HL-60/S4 treated with retinoic acid at 250 ng/mL for 4 days and 3 days (cell line): ENCODE measurements around the gene SLC22A14.
"Not testable (repeated sequence)": the region's sequence is repeated elsewhere in the genome, so short reads cannot be mapped to it uniquely, and the experiment has no call there.

ENCODE experiments used
- in situ Hi-C: fragments of 300-500 bp; cut with MboI; formaldehyde crosslinking; loops from 2 replicates; pipeline ENCODE4 v1.7.0; 2022; ENCODE audit warnings: low sequenced_read_pairs

The SLC22A14 gene, protein sequence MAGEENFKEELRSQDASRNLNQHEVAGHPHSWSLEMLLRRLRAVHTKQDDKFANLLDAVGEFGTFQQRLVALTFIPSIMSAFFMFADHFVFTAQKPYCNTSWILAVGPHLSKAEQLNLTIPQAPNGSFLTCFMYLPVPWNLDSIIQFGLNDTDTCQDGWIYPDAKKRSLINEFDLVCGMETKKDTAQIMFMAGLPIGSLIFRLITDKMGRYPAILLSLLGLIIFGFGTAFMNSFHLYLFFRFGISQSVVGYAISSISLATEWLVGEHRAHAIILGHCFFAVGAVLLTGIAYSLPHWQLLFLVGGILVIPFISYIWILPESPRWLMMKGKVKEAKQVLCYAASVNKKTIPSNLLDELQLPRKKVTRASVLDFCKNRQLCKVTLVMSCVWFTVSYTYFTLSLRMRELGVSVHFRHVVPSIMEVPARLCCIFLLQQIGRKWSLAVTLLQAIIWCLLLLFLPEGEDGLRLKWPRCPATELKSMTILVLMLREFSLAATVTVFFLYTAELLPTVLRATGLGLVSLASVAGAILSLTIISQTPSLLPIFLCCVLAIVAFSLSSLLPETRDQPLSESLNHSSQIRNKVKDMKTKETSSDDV

DNA sequence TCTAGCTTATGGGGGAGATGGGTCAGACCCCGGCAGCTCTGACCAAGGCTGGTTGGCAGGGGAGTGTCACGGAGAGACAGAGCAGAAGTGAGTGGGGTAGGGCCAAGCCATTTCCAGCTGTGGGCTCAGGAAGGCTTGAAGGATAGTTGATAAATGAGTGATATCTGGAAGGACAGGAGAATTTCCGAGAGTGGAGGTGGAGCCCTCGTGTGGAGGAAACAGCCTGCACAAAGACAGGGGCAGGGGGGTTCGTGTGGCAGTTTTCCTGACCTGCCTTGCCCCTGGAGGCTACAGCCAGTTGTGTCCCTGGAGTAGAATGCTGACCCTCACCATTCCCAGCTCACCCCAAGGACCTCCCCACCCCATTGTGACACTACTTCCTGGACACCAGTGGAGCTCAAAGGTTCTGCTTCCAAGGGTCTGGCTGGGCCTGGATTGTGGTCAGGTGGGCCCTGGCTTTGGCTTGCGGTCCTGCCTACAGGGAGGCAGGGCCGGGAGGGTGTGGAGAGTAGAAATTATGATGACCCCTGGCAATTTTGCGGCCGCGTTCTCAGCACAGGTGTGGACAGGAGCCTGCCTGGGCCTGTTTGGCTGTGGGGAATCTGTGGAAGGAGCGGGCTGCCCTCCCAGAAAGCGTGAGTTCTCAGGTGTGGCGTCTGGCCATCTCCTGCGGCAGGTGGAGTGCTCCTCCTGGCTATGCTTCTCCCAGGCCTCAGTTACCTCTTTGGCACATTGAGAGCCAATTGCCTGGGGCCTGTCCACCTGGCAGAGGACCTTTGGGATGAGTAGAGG is at the start of gene SLC22A14:
TSS of gene SLC22A14 (plus strand) at position 400 of the 792 bp plus-strand sequence. CDS start 23,733 bp downstream, outside the sequence.
- in situ Hi-C loops: no loop called here

DNA sequence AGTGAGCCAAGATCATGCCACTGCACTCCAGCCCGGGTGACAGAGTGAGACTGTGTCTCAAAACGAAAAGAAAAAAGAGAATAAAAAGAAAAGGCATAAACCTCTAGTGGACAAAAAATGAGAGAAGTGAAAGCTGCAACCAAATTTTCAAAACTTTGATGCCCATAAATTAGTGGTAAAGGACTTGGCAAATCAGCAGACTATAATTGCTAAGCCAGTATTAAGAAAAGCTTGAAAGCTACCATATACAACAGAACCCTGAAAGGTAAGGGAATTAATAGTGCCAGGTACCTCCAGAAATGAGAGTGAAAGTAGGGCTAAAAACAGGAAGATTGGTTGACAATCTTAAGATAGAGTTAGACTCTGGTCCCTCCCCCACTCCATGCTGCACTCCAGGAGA is 49.4 kb upstream of the SLC22A14 start:
- in situ Hi-C loops: no loop called here

DNA sequence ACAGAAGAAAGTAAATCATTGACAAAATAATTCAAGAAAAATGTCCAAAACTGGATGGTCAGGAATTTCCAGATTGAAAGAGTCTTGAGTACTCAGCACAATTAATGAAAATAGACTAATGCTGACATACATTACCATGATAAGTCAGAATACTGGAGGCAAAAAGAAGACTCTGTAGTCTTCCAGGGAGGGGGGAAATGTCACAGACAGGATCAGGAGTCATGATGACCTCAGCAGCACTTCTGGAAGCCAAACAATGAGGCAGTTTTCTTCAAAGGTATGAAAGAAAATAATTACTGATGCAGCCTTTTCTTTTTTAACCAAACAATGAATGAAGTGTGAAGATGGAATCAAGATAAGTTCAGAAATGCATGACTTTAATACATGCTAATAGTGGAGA is 46.6 kb upstream of the SLC22A14 start:
- in situ Hi-C loops: no loop called here

DNA sequence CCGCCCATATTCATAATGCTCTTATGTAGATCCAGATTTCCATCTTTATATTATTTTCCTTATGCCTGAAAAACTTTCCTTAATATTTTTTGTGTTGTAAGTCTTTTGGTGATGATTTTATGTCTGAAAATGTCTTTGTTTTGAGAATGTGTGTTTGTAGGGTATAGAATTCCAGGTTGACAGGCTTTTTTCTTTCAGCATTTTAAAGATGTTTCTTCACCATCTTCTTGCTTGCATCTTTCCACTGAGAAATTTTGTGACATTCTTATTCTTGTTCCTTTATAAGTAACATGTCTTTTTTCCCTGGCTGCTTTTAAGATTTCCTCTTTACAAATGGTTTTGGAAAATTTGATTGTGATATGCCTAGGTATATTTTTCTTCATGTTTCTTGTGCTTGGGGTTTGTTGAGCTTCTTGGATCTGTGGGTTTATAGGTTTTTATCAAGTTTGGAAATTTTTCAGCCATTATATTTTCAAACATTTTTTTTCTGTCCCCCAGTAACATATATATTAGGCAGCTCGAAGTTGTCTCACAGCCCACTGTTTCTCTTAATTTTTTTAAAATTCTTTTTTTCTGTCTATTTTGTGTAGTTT is 43.6 kb upstream of the SLC22A14 start:
- in situ Hi-C loops: no loop called here

DNA sequence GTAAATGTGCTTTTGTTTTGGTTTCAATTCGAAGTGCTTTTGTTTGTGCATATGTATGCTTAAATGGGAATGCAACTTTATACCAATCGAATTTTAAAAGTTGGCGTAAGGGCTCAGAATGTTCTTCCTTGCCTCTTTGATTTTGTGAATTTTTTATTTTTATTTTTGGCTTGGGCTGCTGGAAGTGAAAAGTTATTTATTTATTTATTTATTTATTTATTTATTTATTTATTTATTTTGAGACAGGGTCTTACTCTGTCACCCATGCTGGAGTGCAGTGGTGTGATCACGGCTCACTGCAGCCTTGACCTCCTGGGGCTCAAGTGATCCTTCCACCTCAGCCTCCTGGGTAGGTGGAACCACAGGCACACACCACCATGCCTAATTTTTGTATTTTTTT is 39.3 kb upstream of the SLC22A14 start:
- in situ Hi-C loops: not testable (repeated sequence)

DNA sequence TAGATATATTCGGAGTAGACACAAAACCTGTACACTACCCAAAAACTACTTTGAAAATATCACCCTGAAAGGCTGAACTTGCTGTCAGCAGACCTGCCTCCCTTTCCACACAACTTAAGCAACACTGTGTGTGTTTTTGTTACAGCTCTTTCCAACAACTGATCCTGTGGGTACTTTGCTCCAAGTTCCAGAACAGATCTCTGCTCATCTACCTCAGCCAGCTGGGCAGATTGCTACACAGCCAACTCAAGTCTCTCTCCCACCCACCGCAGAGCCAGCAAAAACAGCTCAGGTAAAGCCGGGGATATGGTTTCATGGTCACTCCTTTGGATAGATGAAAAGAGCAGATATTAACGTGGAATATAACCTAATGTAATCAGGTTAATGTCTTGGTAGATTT is 36.2 kb upstream of the SLC22A14 start:
- in situ Hi-C loops: no loop called here

DNA sequence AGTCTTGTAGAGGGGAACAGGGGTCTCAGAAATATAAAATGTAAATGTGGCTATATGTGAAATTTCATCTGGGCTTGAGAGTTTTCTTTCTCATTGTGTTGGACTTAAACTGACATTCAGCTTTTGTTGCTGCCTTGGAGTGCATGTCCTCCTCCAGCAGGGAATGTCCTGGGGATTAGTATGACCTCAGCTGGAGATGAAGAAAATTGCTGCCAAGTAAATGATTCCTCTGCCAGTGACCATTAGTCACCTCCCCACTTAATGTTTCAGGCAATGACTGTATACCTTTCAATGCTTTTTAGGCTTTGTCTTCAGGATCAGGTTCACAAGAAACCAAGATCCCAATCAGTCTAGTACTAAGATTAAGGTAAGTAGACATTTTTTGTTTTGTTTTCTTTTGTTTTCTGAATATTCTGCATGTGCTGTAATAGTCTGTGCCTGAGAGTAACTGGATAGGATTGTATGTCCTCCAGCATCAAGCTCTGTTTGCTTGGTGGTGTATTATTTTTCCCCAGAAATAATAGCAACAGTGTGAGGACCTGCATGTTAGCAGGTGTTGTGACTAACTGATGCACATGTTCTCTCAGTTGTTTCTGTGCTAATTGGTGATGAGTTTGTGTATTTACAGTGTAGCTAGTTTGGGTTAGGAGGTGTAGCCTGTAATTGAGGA is 34.6 kb upstream of the SLC22A14 start:
- in situ Hi-C loops: no loop called here

DNA sequence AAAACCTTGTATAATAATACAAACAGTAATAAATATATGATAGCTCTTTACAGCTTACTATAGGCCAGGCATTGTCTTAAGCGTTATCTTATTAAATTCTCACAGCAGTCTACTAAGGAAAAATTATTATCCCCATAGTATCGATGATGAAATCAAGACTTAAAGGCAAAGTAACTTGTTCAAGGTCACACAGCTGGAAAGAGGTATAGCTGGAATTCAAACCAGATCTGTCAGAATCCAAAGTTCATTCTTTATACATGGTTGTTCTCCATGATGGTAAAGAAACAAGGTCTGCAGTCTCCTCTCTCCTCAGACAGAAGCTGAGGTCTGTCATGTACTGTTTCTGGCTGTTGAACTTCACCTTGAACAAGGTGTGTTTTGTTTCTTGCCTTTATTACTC is 31.9 kb upstream of the SLC22A14 start:
- in situ Hi-C loops: no loop called here

DNA sequence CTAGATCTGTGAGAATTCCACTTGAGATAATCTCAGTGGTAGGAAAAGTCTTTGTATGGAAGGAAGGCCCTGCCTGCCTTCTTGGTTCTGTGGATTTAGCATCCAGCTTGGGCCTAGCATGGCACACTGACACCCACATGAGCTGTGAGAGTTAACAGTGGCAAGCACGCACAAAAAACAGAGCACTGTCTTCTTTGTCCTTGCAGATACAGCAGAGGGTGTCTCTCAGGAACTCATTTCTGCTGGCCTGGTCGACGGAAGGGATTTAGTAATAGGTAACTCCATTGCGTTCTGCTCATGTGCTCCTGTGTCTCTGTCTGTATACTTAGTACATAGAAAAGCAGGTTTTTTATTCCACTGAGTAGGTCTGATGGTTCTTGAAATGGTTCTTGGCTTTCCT is 30.9 kb upstream of the SLC22A14 start:
- in situ Hi-C loops: no loop called here

DNA sequence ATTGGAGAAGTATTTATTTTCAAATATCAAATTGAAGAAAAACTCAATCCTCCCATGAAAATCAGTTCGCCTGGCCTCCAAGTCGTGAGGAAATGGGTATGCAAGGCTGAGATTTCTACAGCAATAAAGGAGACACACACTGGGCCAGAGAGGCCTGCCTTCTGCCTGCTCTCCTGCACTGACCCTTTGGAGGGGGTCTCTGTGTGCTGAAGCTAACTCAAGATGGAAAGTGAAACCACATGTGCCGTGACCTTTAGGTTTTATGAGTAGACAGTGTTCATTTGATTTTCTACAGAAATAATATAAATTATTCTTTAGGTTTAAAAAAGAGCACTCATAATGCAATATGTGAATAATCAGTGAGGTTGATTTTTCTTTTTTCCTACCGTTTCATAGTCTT is 28.4 kb upstream of the SLC22A14 start:
- in situ Hi-C loops: no loop called here

DNA sequence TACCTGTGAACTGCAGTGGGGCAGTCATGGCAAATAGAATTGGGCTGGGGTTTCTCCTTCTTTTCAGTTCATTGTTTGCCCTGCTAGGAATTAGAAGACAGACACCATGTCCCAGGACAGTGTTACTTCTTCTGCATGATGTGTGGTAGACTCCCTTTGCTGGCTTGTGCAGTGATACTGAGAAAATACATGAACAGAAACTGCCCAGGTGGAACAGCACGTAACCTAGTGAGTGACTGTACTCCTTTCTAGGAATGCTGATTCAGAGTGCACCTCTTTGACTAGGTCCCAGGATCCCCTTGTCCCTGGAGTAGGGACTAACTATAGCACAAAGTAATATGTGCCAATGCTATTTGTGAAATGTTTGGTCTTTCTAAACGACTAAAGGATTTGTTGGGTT is 27.2 kb upstream of the SLC22A14 start:
- in situ Hi-C loops: no loop called here

DNA sequence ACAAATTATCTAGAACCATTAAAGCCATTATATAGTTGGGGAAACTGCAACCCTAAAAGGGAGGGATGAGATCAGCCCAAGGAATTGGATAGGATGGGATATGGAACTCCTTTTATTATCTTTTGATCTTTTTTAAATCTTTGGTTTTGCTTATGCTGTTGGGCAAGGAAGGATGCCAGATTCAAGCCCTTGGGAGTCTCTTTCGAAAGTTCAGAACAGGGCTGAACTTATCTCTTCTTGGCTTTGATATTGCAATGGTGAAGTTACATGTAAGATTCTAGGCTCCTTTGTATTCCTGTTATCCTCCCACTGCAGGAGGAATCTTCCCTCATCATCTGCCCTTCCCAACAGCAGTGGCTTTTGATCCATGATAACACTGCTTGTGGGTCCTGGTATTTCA is 26.5 kb upstream of the SLC22A14 start:
- in situ Hi-C loops: no loop called here

DNA sequence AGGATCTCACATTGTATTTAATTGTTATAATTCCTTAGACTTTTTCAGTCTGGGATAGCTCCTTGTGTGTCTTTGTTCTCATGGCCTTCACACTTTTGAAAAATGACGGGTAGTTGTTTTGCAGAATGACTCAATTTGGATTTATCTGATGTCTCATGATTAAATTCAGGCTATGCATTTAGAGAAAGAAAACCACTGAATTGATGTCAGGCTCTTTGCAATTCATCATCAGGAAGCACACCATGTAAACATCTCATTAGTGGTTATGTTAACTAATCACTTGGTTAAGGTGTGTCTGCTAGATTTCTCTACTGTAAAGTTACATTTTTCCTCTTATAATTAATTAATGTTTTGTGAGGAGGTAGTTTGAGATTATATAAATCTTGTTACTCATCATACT is 24.5 kb upstream of the SLC22A14 start:
- in situ Hi-C loops: no loop called here

DNA sequence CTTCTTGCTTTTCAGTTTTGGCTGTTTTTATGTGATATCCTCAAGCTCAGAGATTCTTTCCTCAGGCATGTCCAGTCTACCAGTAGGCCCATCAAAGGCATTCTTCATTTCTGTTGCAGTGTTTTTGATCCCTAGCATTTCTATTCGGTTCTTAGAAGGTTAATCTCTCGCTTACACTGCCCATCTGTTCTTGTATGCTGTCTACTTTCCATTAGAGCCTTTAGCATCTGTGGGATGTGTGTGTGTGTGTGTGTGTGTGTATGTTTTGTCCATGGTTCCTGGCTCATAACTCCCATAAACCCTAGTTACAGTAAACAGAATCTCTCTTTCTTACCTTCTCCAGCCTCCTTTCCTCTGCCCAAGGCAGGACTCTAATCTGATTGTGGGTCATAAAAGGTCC is 21.6 kb upstream of the SLC22A14 start:
- in situ Hi-C loops: no loop called here

DNA sequence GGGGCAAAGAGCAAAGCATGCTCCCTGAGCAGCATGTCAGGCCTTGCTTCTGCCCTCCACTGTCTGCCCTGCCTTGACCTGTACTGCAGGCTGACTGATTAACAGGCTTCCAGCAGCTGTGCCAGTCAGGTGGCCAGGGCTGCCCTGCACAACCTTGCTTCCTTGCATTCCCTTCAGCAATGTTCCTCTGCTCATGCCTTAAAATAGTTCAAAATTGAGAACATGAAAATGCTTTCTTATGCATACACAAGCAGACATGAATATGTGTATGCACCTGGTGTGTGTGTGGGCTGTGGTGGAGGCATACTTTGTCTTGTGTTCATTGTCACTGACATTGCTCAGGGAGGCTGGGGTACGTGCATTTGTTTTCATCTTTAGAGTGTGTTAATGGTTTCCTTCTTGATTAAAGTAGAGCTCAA is 17.7 kb upstream of the SLC22A14 start:
- in situ Hi-C loops: no loop called here

DNA sequence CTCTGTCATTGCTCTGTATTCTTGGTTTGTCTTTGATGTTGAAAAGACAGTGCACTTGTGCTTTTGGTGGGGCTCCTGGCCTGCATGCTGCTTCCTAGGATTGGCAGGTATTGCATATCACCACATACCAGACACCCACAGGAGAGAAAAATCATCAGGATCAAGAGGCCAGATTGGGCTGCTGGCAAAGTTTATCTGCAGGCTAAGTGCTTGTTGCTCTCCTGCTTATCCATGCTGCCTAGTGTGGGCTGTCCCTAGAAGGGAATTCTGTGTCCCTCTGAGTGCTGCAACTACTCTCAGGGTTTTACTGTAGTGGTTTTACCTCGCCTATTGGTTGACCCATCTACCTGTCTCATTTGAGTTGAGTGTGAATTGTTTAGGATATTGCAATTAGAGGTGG is 17.3 kb upstream of the SLC22A14 start:
- in situ Hi-C loops: no loop called here

DNA sequence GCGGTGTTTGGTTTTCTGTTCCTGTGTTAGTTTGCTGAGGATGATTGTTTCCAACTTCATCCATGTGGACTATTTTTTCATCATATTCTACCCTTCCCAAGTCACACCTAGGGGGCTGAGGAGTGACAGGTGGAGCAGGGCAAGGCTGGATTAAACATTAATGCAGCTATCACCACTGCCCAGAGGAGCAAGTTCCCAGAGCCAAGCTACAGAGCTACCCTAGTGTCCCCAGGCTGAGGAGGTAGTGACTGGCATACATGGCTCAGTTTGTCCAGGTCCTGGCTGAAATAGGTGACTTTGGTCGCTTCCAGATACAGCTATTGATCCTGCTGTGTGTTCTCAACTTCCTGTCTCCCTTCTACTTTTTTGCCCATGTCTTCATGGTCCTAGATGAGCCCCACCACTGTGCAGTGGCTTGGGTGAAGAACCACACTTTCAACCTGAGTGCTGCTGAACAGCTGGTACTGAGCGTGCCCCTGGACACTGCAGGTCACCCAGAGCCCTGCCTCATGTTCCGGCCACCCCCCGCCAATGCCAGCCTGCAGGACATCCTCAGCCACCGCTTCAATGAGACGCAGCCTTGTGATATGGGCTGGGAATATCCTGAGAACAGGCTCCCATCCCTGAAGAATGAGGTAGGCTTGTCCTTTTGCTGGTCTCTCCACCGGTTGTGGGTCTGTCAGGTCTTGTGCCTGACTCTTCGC is 16.3 kb upstream of the SLC22A14 start, which contains the start of gene SLC22A13:
TSS of gene SLC22A13 (plus strand) at position 209 of the 704 bp plus-strand sequence. CDS start at position 258, 49 bp downstream.
- in situ Hi-C loops: no loop called here

DNA sequence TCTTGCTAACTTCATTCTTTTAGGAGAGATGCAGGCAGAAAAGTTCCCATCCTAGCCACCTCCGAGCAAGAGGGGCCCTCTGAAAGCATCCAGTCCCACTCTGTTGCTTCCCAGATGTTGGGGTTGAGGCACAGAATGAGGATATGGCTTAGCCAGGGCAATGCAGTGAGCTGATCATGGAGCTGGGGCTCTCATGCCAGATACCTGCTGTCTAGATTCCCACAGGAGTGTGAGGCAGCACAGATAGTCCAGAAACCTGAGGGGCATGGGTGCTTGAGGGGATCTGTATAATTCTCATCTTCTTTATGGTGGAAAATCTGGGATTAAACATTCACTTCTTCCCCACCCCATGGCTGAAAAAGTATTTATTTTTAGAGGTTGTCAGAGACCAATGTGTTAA is 15.3 kb upstream of the SLC22A14 start:
- in situ Hi-C loops: no loop called here

DNA sequence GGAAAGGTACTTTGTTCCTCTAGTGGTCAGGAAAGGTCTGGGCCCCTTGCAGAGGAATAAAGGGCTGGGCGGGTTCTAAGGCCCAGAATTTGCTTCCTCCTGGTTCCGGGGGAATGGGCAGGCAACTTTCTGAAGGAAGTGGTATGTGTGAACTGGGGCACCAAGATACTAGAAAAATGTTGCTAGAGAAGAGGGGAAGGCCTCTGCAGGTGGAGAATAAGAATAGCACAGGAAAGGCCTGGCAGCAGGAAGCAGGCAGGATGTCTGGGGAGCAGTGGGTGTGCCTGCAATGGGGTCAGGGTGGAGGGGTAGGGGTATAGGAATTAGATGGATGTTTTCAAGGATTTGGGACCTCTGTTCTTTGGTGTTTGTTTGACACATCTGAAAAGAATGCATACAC is 14.4 kb upstream of the SLC22A14 start:
- in situ Hi-C loops: no loop called here

DNA sequence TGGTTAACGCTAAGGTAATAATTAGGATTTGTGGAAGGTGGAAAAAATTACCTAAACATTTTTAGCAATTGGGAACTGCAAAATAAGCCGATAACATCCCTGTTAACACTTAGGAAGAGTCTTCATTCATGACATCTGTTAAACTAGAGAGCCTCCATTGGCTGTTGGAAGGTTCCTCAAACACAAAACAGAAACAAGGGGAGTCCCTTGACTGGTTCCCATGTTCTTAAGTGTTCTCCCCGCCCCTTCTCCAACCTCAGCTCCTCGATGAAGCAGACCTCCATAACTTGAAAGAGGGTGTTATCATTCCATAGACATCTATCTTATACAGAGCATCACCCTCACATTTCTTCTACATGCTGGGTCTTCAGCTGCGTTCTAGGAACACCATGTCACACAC is 14.0 kb upstream of the SLC22A14 start:
- in situ Hi-C loops: no loop called here
